K562 (cell line): ENCODE data around the gene ATP6V0E2. TPM values are rescaled to one million over a fixed set of nuclear protein-coding genes. Genes with fewer than 3 reads are reported as not detected.

Experiments
- CUX1 ChIP-seq: fragments of 200-800 bp; sonication (Bioruptor generic); IDR thresholded peaks from 2 replicates; pipeline ENCODE4 v1.6.1; 2016; ENCODE audit warnings: missing genetic modification characterization, missing compliant biosample characterization
- FOXP4 ChIP-seq: sonication (generic); formaldehyde crosslinking; IDR thresholded peaks from 2 replicates; pipeline ENCODE4 v1.8.0; 2022; ENCODE audit warnings: mild to moderate bottlenecking, missing genetic modification reagents, borderline replicate concordance
- MAZ ChIP-seq, 2 experiments: fragments of 450-650 bp in 1 of 2; sonication (generic) in 1 of 2; formaldehyde crosslinking; IDR thresholded peaks in 1 of 2; conservative IDR thresholded peaks in 1 of 2; 2 replicates each; pipeline versions ENCODE4 v1.4.0 to v1.5.0; 2020; ENCODE audit warnings: mild to moderate bottlenecking in 1 of 2, missing genetic modification reagents in 1 of 2
- NFRKB ChIP-seq: fragments of 450-650 bp; IDR thresholded peaks from 2 replicates; pipeline ENCODE4 v1.6.1; 2016; ENCODE audit warnings: low read depth
- NFYB ChIP-seq: IDR thresholded peaks from 2 replicates; pipeline ENCODE4 v1.6.1; 2011; ENCODE audit warnings: mild to moderate bottlenecking, moderate library complexity; ENCODE audit not compliant: insufficient read length; ENCODE audit errors: extremely low read depth
- PTBP1 ChIP-seq: fragments of 200-400 bp; formaldehyde crosslinking; IDR thresholded peaks from 2 replicates; pipeline ENCODE4 v1.6.1; 2017; ENCODE audit warnings: low read depth, low read length
- RREB1 ChIP-seq: fragments of 250-450 bp; sonication (Bioruptor Pico); IDR thresholded peaks from 2 replicates; pipeline ENCODE4 v1.4.0; 2020
- TFAP4 ChIP-seq: sonication (generic); formaldehyde crosslinking; IDR thresholded peaks from 2 replicates; pipeline ENCODE4 v1.8.0; 2022; ENCODE audit warnings: missing genetic modification reagents, mild to moderate bottlenecking, moderate library complexity, borderline replicate concordance
- ZBED1 ChIP-seq: IDR thresholded peaks from 2 replicates; pipeline ENCODE4 v1.6.1; 2014
- ZNF75A ChIP-seq: fragments of 450-650 bp; formaldehyde crosslinking; IDR thresholded peaks from 2 replicates; pipeline ENCODE4 v1.4.0; 2020; ENCODE audit warnings: mild to moderate bottlenecking
- polyA plus RNA-seq, 8 experiments: library from polyadenylated mRNA; depleted of rRNA in 4 of 8; stranded (reverse) in 5 of 8; unstranded in 3 of 8; fragments of >200 nt; fragmentation: Nextera tagmentation in 2 of 8; fragmentation: Illumina TruSeq in 1 of 8; extraction: Ambion mirVana in 2 of 8; extraction: Trizol in 1 of 8; gene quantifications; 2 replicates each; pipeline versions ENCODE4 v1.2.1 to v1.2.3, GENCODE V29; 2011 to 2014; ENCODE audit warnings: inconsistent platforms in 1 of 8, missing spikeins in 1 of 8
- total RNA-seq, 7 experiments: library from RNA; depleted of rRNA in 6 of 7; stranded (reverse); fragments of >200 nt in 6 of 7; fragmentation: Illumina TruSeq in 2 of 7; extraction: Trizol in 2 of 7; gene quantifications; 2 replicates each; pipeline versions ENCODE4 v1.2.1 to v1.2.3, GENCODE V29; 2011 to 2021; ENCODE audit warnings: low replicate concordance in 1 of 7
- TF ChIP-seq, protein P1 (sequence below): sonication (generic); formaldehyde crosslinking; IDR thresholded peaks from 2 replicates; pipeline ENCODE4 v1.5.0; 2020; ENCODE audit warnings: missing genetic modification reagents

Gene ATP6V0E2
- total and polyA plus RNA-seq, 9 of the 15 experiments (the other 6 are each of a cell fraction or from before 2014, with no cell fraction given): 0.55 to 18.5 (median 10.9) TPM

DNA sequence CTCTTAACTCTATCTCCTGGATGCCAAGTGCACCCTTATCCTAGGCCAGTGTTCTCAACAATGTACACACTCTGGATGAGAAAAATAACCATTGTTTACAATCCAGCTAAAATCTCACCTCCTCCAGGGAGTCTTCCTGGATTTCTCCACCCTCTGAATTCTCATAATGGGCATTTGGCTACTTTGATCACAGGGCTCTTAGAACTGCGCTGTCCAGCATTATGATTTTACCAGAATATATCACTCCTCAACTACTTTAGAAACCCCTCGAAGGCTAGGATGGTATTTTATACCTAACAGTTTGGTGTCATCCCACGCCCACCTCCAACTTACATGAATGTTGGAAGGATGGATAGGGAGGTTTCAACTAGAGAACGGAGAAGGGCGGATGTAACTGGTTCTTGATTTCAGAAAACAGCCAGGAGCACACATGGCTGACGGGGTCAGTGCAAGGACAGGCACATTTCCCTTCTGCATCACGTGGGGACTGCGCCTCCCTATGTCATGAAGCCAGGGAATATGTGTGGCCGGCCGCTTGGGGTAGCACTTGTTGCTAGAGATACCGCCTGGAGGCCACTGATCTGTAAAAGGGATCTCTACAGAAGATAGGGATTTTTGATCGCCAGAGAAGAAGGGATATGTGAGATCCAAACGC lies 1.2 kb upstream of the ATP6V0E2 start (continued):
- TF ChIP-seq, protein P1, sequence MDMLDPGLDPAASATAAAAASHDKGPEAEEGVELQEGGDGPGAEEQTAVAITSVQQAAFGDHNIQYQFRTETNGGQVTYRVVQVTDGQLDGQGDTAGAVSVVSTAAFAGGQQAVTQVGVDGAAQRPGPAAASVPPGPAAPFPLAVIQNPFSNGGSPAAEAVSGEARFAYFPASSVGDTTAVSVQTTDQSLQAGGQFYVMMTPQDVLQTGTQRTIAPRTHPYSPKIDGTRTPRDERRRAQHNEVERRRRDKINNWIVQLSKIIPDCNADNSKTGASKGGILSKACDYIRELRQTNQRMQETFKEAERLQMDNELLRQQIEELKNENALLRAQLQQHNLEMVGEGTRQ (CRISPR knock-in tag): peak; percentile 97
- TF ChIP-seq PTBP1 (peak; percentile 95), FOXP4 (CRISPR knock-in tag) (peak; percentile 81; the same call in 1 of the 2 replicates), MAZ (CRISPR knock-in tag; conservative IDR thresholded peaks at IDR 0.05 in 1 of 2, IDR thresholded peaks at IDR 0.05 in 1 of 2) (no peak), TFAP4 (CRISPR knock-in tag) (peak; percentile 47; the same call in 1 of the 2 replicates), ZNF75A (CRISPR knock-in tag) (no peak), CUX1 (CRISPR knock-in tag) (no peak), RREB1 (no peak), ZBED1 (no peak), NFYB (no peak), NFRKB (no peak; the same call in 1 of the 2 replicates)
